GM12874 (cell line): ENCODE measurements around the gene PLXDC1.
A peak's percentile ranks its signal among the peaks of the same experiment; 100 is the strongest.

Source experiments
- CTCF ChIP-seq: IDR thresholded peaks from 2 replicates; pipeline ENCODE4 v1.5.1; 2011; ENCODE audit warnings: low read depth, mild to moderate bottlenecking, control low read depth, low read length, moderate library complexity; ENCODE audit not compliant: insufficient read depth

PLXDC1 gene

GRCh38 chr17:39164675-39165143 lies 13.3 kb upstream of the PLXDC1 start:
- peak; percentile 93 for TF ChIP-seq CTCF

- TF ChIP-seq CTCF = no peak
These were observed 10.5 kb upstream of the PLXDC1 start for GRCh38 chr17:39161962-39162361.

- no peak for TF ChIP-seq CTCF
These were observed 7.2 kb upstream of the PLXDC1 start for GRCh38 chr17:39158623-39159022.

GRCh38 chr17:39156491-39156890 lies 5.1 kb upstream of the PLXDC1 start:
- TF ChIP-seq CTCF = no peak

GRCh38 chr17:39155654-39156053 lies 4.2 kb upstream of the PLXDC1 start:
- no peak for TF ChIP-seq CTCF

GRCh38 chr17:39153599-39154051 lies 2.2 kb upstream of the PLXDC1 start:
- no peak for TF ChIP-seq CTCF

- no peak for TF ChIP-seq CTCF
These were observed 744 bp upstream of the PLXDC1 start for GRCh38 chr17:39151943-39152818.
